K562 (cell line): ENCODE measurements around the gene TLCD1. TPM values are rescaled to one million over a fixed set of nuclear protein-coding genes. Genes with fewer than 3 reads are reported as not detected.

ENCODE experiments used
- ARID1B ChIP-seq: fragments of 450-650 bp; IDR thresholded peaks from 2 replicates; pipeline ENCODE4 v1.6.1; 2016; ENCODE audit warnings: antibody characterized with exemption, mild to moderate bottlenecking, inconsistent platforms
- ARID2 ChIP-seq: fragments of 450-650 bp; IDR thresholded peaks from 2 replicates; pipeline ENCODE4 v1.6.1; 2017; ENCODE audit warnings: antibody characterized with exemption, mild to moderate bottlenecking
- DNMT1 ChIP-seq: fragments of 450-650 bp; IDR thresholded peaks from 2 replicates; pipeline ENCODE4 v1.6.1; 2016; ENCODE audit warnings: antibody characterized with exemption, mild to moderate bottlenecking
- GATA2 ChIP-seq: sonication (generic); formaldehyde crosslinking; IDR thresholded peaks from 2 replicates; pipeline ENCODE4 v1.4.0; 2020; ENCODE audit warnings: mild to moderate bottlenecking, missing genetic modification reagents
- NEUROD1 ChIP-seq: fragments of 150-350 bp; IDR thresholded peaks from 2 replicates; pipeline ENCODE4 v1.6.1; 2014; ENCODE audit warnings: borderline replicate concordance, low read length, low read depth; ENCODE audit not compliant: partially characterized antibody
- NFIX ChIP-seq: fragments of 250-450 bp; sonication (Bioruptor Pico); IDR thresholded peaks from 2 replicates; pipeline ENCODE4 v1.4.0; 2020; ENCODE audit warnings: low read depth, mild to moderate bottlenecking, moderate library complexity
- PHF20 ChIP-seq: fragments of 450-650 bp; IDR thresholded peaks from 2 replicates; pipeline ENCODE4 v1.6.1; 2018; ENCODE audit not compliant: partially characterized antibody
- POLR3A ChIP-seq: IDR thresholded peaks from 2 replicates; pipeline ENCODE4 v1.6.1; 2011; ENCODE audit warnings: borderline replicate concordance, mild to moderate bottlenecking, moderate library complexity; ENCODE audit not compliant: insufficient read length, insufficient read depth; ENCODE audit errors: extremely low read depth
- POU5F1 ChIP-seq: fragments of 150-350 bp; IDR thresholded peaks from 2 replicates; pipeline ENCODE4 v1.6.1; 2014; ENCODE audit warnings: borderline replicate concordance, low read length, low read depth, mild to moderate bottlenecking; ENCODE audit not compliant: partially characterized antibody
- TAF9B ChIP-seq: fragments of 450-650 bp; IDR thresholded peaks from 2 replicates; pipeline ENCODE4 v1.6.1; 2018; ENCODE audit warnings: mild to moderate bottlenecking; ENCODE audit not compliant: partially characterized antibody
- ZFP30 ChIP-seq: fragments of 250-450 bp; sonication (Bioruptor Pico); IDR thresholded peaks from 2 replicates; pipeline ENCODE4 v1.8.0; 2022; ENCODE audit warnings: moderate library complexity, mild to moderate bottlenecking, inconsistent platforms, borderline replicate concordance
- ZNF253 ChIP-seq: fragments of 250-450 bp; sonication (Bioruptor Pico); conservative IDR thresholded peaks from 2 replicates; pipeline ENCODE4 v1.6.1; 2021; ENCODE audit warnings: mild to moderate bottlenecking
- ZNF282 ChIP-seq: sonication (generic); formaldehyde crosslinking; IDR thresholded peaks from 2 replicates; pipeline ENCODE4 v1.8.1; 2023; ENCODE audit warnings: missing genetic modification reagents
- ZNF766 ChIP-seq: fragments of 200-800 bp; sonication (Bioruptor generic); conservative IDR thresholded peaks from 2 replicates; pipeline ENCODE4 v1.6.1; 2016; ENCODE audit warnings: missing genetic modification characterization, missing compliant biosample characterization
- polyA plus RNA-seq, 8 experiments: library from polyadenylated mRNA; depleted of rRNA in 4 of 8; stranded (reverse) in 5 of 8; unstranded in 3 of 8; fragments of >200 nt; fragmentation: Nextera tagmentation in 2 of 8; fragmentation: Illumina TruSeq in 1 of 8; extraction: Ambion mirVana in 2 of 8; extraction: Trizol in 1 of 8; gene quantifications; 2 replicates each; pipeline versions ENCODE4 v1.2.1 to v1.2.3, GENCODE V29; 2011 to 2014; ENCODE audit warnings: inconsistent platforms in 1 of 8, missing spikeins in 1 of 8
- total RNA-seq, 7 experiments: library from RNA; depleted of rRNA in 6 of 7; stranded (reverse); fragments of >200 nt in 6 of 7; fragmentation: Illumina TruSeq in 2 of 7; extraction: Trizol in 2 of 7; gene quantifications; 2 replicates each; pipeline versions ENCODE4 v1.2.1 to v1.2.3, GENCODE V29; 2011 to 2021; ENCODE audit warnings: low replicate concordance in 1 of 7
- TF ChIP-seq, protein P1 (sequence below), 2 experiments: fragments of 450-650 bp; formaldehyde crosslinking in 1 of 2; IDR thresholded peaks; 2 replicates each; pipeline versions ENCODE4 v1.4.0 to v1.6.1; 2014 to 2020; ENCODE audit warnings: mild to moderate bottlenecking in 2 of 2, borderline replicate concordance in 1 of 2, low read depth in 1 of 2
- TF ChIP-seq, protein P2 (sequence below): IDR thresholded peaks from 3 replicates; pipeline ENCODE4 v1.6.1; 2011; ENCODE audit warnings: borderline replicate concordance, mild to moderate bottlenecking, moderate library complexity; ENCODE audit not compliant: insufficient read length; ENCODE audit errors: extremely low read depth

The TLCD1 gene
- total and polyA plus RNA-seq, 9 of the 15 experiments (the other 6 are each of a cell fraction or from before 2014, with no cell fraction given), result 6.8 to 37.7 (median 21.7) TPM

DNA sequence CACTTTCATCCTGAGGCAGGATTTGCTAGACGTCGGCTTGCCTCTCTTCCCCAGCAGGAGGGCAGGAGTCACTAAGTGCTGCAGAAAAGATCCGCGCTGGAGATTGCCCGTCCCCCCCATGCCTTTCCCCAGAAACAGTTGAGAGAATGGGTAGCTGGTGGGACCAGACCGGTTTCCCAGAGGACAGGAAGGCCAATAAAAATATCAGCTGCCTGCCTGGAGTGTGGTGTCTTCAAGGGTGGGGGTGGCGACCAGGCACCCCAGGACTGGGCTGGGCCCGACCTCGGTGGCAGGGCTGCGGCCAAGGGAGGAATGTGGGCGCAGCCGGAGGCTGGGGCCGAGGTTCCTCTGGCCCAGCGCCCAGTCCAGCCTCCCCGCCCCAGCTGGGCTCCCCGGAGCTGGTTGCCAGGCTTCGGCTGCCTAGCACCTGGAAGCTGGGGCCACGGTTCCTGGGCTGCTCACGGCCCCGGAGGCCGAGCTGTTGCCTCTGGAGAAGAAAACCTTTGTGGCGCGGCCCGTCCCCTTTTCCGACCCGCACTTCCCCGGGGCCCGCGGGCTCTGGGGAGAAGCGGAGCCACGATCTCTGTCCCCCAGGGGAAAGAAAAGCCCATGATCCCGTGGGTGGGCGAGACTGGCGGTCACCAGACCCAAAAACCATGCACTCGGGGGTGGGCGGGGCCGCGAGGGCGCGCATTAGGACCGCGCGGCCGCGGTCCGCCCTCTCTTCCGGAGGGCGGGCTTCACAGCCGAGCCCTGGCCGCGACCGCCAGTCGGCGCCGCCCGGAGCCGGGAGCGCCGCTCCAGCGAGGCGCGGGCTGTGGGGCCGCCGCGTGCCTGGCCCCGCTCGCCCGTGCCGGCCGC is 17.4 kb upstream of the TLCD1 start, which contains the start of gene TRAF4 (continued):
- TF ChIP-seq, protein P1, sequence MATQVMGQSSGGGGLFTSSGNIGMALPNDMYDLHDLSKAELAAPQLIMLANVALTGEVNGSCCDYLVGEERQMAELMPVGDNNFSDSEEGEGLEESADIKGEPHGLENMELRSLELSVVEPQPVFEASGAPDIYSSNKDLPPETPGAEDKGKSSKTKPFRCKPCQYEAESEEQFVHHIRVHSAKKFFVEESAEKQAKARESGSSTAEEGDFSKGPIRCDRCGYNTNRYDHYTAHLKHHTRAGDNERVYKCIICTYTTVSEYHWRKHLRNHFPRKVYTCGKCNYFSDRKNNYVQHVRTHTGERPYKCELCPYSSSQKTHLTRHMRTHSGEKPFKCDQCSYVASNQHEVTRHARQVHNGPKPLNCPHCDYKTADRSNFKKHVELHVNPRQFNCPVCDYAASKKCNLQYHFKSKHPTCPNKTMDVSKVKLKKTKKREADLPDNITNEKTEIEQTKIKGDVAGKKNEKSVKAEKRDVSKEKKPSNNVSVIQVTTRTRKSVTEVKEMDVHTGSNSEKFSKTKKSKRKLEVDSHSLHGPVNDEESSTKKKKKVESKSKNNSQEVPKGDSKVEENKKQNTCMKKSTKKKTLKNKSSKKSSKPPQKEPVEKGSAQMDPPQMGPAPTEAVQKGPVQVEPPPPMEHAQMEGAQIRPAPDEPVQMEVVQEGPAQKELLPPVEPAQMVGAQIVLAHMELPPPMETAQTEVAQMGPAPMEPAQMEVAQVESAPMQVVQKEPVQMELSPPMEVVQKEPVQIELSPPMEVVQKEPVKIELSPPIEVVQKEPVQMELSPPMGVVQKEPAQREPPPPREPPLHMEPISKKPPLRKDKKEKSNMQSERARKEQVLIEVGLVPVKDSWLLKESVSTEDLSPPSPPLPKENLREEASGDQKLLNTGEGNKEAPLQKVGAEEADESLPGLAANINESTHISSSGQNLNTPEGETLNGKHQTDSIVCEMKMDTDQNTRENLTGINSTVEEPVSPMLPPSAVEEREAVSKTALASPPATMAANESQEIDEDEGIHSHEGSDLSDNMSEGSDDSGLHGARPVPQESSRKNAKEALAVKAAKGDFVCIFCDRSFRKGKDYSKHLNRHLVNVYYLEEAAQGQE (IDR thresholded peaks at IDR 0.05; ENCODE audit: borderline replicate concordance), result peak; percentile 93
- TF ChIP-seq, protein P1 (CRISPR knock-in tag; IDR thresholded peaks at IDR 0.05; ENCODE audit: low read depth), result peak; percentile 62; the same call in 1 of the 2 replicates
- TF ChIP-seq, protein P2, sequence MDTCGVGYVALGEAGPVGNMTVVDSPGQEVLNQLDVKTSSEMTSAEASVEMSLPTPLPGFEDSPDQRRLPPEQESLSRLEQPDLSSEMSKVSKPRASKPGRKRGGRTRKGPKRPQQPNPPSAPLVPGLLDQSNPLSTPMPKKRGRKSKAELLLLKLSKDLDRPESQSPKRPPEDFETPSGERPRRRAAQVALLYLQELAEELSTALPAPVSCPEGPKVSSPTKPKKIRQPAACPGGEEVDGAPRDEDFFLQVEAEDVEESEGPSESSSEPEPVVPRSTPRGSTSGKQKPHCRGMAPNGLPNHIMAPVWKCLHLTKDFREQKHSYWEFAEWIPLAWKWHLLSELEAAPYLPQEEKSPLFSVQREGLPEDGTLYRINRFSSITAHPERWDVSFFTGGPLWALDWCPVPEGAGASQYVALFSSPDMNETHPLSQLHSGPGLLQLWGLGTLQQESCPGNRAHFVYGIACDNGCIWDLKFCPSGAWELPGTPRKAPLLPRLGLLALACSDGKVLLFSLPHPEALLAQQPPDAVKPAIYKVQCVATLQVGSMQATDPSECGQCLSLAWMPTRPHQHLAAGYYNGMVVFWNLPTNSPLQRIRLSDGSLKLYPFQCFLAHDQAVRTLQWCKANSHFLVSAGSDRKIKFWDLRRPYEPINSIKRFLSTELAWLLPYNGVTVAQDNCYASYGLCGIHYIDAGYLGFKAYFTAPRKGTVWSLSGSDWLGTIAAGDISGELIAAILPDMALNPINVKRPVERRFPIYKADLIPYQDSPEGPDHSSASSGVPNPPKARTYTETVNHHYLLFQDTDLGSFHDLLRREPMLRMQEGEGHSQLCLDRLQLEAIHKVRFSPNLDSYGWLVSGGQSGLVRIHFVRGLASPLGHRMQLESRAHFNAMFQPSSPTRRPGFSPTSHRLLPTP, result no peak
- no peak for TF ChIP-seq ZNF282 (CRISPR knock-in tag)
- no peak for TF ChIP-seq PHF20
- TF ChIP-seq NEUROD1, result peak; percentile 54
- TF ChIP-seq POU5F1, result no peak
- no peak for TF ChIP-seq TAF9B
- TF ChIP-seq ZFP30, result no peak
- no peak for TF ChIP-seq ARID2
- no peak for TF ChIP-seq ZNF766
- TF ChIP-seq NFIX (CRISPR knock-in tag), result no peak
- no peak for TF ChIP-seq POLR3A
- peak; percentile 89 for TF ChIP-seq GATA2 (CRISPR knock-in tag)
- TF ChIP-seq DNMT1, result no peak
- no peak for TF ChIP-seq ZNF253
- peak; percentile 50; the same call in 1 of the 2 replicates for TF ChIP-seq ARID1B
